ENCODE results near the gene TPST1.
"Not testable (repeated sequence)": the region's sequence is repeated elsewhere in the genome, so short reads cannot be mapped to it uniquely, and the experiment has no call there.

The TPST1 gene

DNA sequence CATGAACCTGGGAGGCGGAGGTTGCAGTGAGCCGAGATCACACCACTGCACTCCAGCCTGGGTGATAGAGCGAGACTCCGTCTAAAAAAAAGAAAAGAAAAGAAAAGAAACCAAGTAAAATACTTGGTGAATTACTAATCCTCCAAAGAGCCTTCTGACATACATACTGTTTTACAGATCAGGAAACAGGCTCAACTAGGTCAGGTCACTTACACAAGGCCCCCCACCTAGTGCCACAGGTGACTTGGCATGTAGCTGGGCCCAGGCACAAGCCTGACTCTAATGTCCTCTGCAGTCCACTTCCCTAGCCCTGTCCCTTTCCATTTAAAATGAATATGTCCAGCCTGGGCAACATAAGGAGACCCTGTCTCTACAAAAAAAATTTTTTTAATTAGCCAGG, 157.0 kb downstream of the TPST1 start:
- no peak overlapping the region for H3K4me3 ChIP-seq (ENCODE audit: low read depth, low read length)
- H3K27me3 ChIP-seq (replicated peaks) = no peaks in the 10 kb centered on the region
- TF ChIP-seq, protein P1, sequence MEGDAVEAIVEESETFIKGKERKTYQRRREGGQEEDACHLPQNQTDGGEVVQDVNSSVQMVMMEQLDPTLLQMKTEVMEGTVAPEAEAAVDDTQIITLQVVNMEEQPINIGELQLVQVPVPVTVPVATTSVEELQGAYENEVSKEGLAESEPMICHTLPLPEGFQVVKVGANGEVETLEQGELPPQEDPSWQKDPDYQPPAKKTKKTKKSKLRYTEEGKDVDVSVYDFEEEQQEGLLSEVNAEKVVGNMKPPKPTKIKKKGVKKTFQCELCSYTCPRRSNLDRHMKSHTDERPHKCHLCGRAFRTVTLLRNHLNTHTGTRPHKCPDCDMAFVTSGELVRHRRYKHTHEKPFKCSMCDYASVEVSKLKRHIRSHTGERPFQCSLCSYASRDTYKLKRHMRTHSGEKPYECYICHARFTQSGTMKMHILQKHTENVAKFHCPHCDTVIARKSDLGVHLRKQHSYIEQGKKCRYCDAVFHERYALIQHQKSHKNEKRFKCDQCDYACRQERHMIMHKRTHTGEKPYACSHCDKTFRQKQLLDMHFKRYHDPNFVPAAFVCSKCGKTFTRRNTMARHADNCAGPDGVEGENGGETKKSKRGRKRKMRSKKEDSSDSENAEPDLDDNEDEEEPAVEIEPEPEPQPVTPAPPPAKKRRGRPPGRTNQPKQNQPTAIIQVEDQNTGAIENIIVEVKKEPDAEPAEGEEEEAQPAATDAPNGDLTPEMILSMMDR (IDR thresholded peaks at IDR 0.05; ENCODE audit: low read depth, low read length, missing control alignments) = no peak
- no peak overlapping the region for H3K27ac ChIP-seq
- in situ Hi-C loops (cut with HindIII; ENCODE audit: low pct_ligation_motif_present, low sequenced_read_pairs) = no loop called here
- no peaks in the 10 kb centered on the region for H3K36me3 ChIP-seq (replicated peaks)
- DNase-seq = no peak

DNA sequence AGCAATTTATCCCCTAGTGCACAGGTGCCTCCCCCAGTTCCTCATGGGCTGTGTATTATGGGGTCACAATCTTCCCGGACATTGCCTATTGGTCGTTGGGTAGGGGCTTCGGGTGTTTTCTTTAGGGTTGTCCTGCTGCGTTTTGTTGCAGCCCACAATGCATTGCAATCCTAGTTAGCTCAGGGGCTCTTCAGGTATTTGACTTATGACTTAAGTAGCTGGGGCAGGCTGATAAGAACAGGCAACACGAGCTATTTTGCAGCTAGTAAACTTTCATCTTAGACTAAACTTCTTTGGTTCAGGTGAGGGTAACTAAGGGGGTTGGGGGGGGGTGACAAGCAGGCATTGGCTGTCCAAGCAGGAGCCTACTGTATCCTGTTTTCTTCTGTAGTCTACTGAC, 158.5 kb downstream of the TPST1 start:
- TF ChIP-seq, protein P1 (IDR thresholded peaks at IDR 0.05; ENCODE audit: low read depth, low read length, missing control alignments) = no peak
- in situ Hi-C loops (cut with HindIII; ENCODE audit: low pct_ligation_motif_present, low sequenced_read_pairs) = no loop called here

DNA sequence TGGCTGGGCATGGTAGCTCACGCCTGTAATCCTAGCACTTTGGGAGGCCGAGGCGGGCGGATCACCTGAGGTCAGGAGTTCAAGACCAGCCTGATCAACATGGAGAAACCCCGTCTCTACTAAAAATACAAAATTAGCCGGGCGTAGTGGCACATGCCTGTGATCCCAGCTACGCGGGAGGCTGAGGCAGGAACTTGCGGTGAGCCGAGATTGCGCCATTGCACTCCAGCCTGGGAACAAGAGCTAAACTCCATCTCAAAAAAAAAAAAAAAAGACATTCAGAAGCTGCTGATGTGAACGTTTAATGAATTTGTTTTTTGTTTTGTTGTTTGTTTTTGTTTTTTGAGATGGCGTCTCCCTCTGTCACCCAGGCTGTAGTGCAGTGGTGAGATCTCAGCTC, 159.9 kb downstream of the TPST1 start:
- in situ Hi-C loops (cut with HindIII; ENCODE audit: low pct_ligation_motif_present, low sequenced_read_pairs); DNase-seq; H3K4me3 ChIP-seq (ENCODE audit: low read depth, low read length); H3K36me3 ChIP-seq (replicated peaks); H3K27me3 ChIP-seq (replicated peaks); H3K27ac ChIP-seq: not testable (repeated sequence)

More for the DNA sequence above, 158.5 kb downstream of the TPST1 start:
- H3K27ac ChIP-seq = no peak overlapping the region
- no peaks in the 10 kb centered on the region for H3K36me3 ChIP-seq (replicated peaks)
- no peaks in the 10 kb centered on the region for H3K27me3 ChIP-seq (replicated peaks)
- DNase-seq = no peak
- no peak overlapping the region for H3K4me3 ChIP-seq (ENCODE audit: low read depth, low read length)

DNA sequence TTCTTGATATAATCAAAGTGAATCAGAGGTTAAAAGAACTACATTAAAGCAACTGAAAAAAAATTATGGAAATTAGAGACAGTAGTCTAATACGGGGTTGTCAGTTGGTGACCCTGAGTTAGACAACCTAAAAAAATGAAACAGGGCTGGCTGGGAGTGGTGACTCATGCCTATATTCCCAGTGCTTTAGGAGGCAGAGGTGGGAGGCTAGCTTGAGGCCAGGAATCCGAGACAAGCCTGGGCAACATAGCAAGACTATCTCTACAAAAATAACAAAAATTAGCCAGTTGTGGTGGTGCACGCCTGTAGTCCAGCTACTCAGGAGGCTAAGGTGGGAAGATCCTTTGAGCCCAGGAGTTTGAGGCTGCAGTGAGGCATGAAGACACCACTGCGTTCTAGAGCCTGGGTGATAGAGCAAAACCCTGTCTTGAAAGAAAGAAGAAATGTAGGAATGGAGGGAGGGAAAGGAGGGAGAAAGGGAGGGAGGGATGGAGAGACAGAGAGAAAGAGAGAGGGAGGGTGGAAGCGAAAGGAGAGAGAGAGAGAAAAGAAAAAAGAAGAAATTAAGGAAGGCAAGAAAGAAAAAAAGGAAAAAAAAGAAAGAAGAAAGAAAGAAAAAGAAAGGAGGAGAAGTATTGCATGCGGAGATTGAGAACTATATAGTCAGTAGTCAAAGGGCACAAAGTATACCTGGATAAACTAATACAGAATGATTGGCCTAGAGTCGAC, 166.1 kb downstream of the TPST1 start:
- Histone ChIP-seq H3K36me3 (replicated peaks) (no peaks in the 10 kb centered on the region), H3K4me3 (ENCODE audit: low read depth, low read length) (no peak overlapping the region), H3K27me3 (replicated peaks) (no peaks in the 10 kb centered on the region), H3K27ac (no peak overlapping the region)
- TF ChIP-seq, protein P1 (IDR thresholded peaks at IDR 0.05; ENCODE audit: low read depth, low read length, missing control alignments) = no peak
- in situ Hi-C loops (cut with HindIII; ENCODE audit: low pct_ligation_motif_present, low sequenced_read_pairs) = no loop called here
- no peak for DNase-seq

DNA sequence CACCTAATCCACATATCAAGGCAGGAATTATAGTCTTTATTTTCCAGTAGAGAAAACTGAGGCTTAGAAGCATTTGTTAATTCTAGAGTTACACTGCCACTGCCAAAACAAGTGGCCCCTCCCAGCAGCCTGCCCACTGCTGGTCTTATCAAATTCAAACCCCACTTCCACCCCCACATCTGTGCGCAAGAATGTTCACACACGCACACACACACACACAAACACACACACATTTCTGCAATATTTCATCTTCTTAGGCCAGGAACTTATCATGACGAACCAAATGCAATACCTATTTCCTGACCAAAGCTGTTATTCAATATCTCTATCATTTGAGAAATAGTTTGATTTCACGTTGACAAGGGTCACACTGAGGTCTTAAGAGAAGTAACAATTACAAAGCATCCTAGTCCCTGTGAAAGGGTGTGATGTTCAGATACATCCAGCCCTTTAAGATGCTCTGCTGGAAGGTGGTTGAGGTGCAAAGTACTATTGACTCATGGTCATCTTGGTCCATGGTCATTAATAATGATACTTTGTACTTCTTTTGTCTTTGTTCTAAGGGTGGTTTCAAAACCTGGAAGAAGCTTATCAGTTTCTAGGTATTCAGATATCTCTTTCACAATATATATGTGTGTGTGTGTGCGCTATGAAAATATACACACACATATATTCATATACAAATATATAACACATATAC, 169.2 kb downstream of the TPST1 start:
- in situ Hi-C loops (cut with HindIII; ENCODE audit: low pct_ligation_motif_present, low sequenced_read_pairs); H3K27me3 ChIP-seq (replicated peaks); H3K4me3 ChIP-seq (ENCODE audit: low read depth, low read length); DNase-seq; H3K36me3 ChIP-seq (replicated peaks); H3K27ac ChIP-seq: not testable (repeated sequence)

DNA sequence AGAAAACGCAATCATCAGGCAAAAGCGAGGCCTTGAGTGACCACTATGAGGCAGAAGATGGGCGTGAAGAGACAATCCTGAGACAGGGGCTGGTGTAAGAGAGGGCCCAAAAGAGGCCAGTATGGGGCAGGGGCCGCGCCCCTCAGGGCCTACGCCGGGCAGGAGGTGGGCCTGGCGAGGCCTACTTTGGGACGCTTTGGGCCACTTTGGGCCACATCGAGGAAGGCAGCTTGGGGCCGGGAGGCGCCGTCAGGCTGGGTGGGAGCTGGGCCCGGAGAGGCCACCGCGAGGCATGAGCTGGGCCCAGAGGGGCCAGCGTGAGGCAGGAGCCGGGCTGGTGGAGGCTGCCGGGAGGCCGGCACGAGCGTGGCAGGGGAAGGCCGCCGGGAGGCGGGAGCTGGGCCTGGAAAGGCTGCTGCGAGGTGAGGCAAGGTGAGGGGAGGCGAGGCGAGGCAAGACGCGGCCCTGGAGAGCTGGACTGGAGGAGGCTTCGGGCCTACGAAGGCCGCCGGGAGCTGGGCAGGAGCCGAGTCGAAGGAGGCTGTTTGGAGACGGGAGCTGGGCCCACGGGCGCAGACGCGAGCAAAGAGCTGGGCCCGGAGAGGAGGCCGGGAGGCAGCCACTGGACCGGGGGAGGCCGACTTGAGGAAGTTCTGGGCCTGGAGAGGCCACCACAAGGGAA, 171.3 kb downstream of the TPST1 start:
- in situ Hi-C loops (cut with HindIII; ENCODE audit: low pct_ligation_motif_present, low sequenced_read_pairs) = no loop called here

More for the DNA sequence above, 171.3 kb downstream of the TPST1 start:
- H3K36me3 ChIP-seq (replicated peaks) = no peaks in the 10 kb centered on the region
- no peak for DNase-seq
- no peaks in the 10 kb centered on the region for H3K27me3 ChIP-seq (replicated peaks)
- TF ChIP-seq, protein P1 (IDR thresholded peaks at IDR 0.05; ENCODE audit: low read depth, low read length, missing control alignments) = no peak
- no peak overlapping the region for H3K27ac ChIP-seq
- H3K4me3 ChIP-seq (ENCODE audit: low read depth, low read length) = no peak overlapping the region
